ENCODE measurements around the gene MSRB3. TPM values are rescaled to one million over a fixed set of nuclear protein-coding genes. Genes with fewer than 3 reads are reported as not detected.

Gene MSRB3
- total and polyA plus RNA-seq, 10 of the 15 experiments (the other 5 are each of a cell fraction or from before 2014, with no cell fraction given): 0.07 to 2.7 (median 1.3) TPM

DNA sequence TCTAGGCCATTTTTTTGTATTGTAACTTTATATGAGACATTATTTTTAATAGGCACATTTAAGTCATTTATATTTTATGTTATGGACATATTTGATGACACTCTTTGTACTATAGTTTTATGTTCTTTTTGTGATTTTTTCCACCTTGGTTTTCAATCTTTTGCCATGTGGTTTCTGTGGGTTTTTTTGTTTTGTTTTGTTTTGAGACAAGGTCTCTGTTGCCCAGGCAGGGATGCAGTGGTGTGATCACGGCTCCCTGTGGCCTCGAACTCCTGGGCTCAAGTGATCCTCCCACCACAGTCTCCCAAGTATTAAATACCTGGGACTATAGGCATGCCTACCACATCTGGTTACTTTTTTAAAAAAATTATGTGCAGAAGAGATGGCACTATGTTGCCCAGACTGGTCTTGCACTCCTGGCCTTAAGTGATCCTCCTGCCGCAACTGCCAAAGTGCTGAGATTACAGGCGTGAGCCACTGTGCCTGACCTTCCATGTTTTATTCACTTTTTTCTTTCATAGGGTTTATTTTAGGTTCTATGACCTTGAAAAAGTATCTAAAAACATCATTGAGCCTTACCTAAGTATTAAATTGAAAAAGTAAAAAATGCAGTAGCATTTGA lies 16.3 kb downstream of the MSRB3 start:
- no peak for FAIRE-seq
- in situ Hi-C loops (cut with MboI): no loop called here
- no peak overlapping the region for H2AFZ ChIP-seq (ENCODE audit: control insufficient read depth, low read depth, low read length)

DNA sequence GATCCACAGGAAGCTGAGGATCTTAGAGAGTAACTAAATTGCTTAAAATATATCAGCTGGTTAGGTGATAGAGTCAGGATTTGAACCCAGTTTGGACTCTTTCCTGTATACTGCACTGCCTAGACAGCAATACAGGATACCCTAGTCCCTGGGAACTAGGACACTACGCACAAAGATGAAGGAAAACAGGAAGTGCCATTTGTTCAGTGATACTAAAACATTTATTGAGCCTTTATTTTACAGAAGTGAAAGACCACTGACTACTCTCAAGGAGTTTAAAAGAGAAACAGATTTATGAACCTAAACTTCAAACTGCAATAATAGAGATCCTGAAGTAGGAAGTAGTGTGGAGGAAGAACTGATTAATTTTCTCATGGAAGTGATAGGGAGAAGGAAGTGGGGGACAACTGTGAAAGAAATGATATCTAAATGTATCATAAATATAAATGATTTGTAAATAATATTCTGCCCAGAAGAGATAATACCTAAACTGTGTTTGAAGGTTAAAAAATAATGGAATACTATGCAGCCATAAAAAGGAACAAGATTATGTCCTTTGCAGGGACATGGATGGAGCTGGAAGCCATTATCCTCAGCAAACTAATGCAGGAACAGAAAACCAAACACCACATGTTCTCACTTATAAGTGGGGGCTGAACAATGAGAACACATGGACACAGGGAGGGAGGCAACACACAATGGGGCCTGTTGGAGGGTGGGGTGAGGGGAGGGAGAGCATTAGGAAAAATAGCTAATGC lies 18.2 kb downstream of the MSRB3 start:
- Histone ChIP-seq H3K4me1 (ENCODE audit: control insufficient read depth, insufficient read depth, low read length) (peaks cover 13% of the 10 kb centered on the region), H4K20me1 (ENCODE audit: control insufficient read depth, insufficient read depth) (no peaks in the 10 kb centered on the region), H3K4me3 (no peak overlapping the region), H3K36me3 (ENCODE audit: control insufficient read depth in 2 of 2, insufficient read depth in 2 of 2, low read length in 1 of 2) (no peaks in the 10 kb centered on the region), H3K79me2 (ENCODE audit: control insufficient read depth, insufficient read depth, low read length) (no peaks in the 10 kb centered on the region), H3K27ac (ENCODE audit: control insufficient read depth, insufficient read depth) (no peak overlapping the region), H2AFZ (ENCODE audit: control insufficient read depth, low read depth, low read length) (no peak overlapping the region), H3K9ac (ENCODE audit: control insufficient read depth, insufficient read depth, low read length) (no peak overlapping the region), H3K27me3 (replicated peaks in 1 of 2; ENCODE audit: control insufficient read depth in 2 of 2, insufficient read depth in 2 of 2, low read length in 1 of 2) (no peaks in the 10 kb centered on the region; a peak in 1 of 4 replicates), H3K9me3 (replicated peaks; ENCODE audit: control insufficient read depth, insufficient read depth, low read length) (no peaks in the 10 kb centered on the region), H3K4me2 (ENCODE audit: control insufficient read depth, insufficient read depth) (peak overlapping the region; percentile 7; the same call in 1 of the 2 replicates)
- peak; percentile 83 for TF ChIP-seq SPI1 (IDR thresholded peaks at IDR 0.05; ENCODE audit: borderline replicate concordance, insufficient read depth, low read depth, low read length)
- TF ChIP-seq NFIC (IDR thresholded peaks at IDR 0.05; ENCODE audit: low read depth, low read length): no peak
- BruUV-seq (replicated peaks): no TSS peak
- ChIA-PET RAD21 (ENCODE audit: unreplicated experiment) (no interaction called here), CTCF (no interaction called here), SMC1A (ENCODE audit: uncharacterized antibody, unreplicated experiment) (no interaction called here), POLR2A (no interaction called here)
- in situ Hi-C loops (cut with MboI) (no loop called here), intact Hi-C loops (cut with micrococcal nuclease; ENCODE audit: unreplicated experiment) (no loop called here)
- DNase-seq (ENCODE audit: low read depth, low spot score) (no peak), ATAC-seq (no peak; the same call in 1 of the 3 replicates), FAIRE-seq (no peak)
- 7% methylated on average over 1 of the region's 1 CpG for WGBS (ENCODE audit: insufficient coverage, insufficient replicate concordance, low lambda C conversion rate, missing lambda C conversion rate)

More for the DNA sequence above, 16.3 kb downstream of the MSRB3 start:
- no peak for DNase-seq (ENCODE audit: low read depth, low spot score)
- no peaks in the 10 kb centered on the region for H4K20me1 ChIP-seq (ENCODE audit: control insufficient read depth, insufficient read depth)
- no peaks in the 10 kb centered on the region for H3K9me3 ChIP-seq (replicated peaks; ENCODE audit: control insufficient read depth, insufficient read depth, low read length)
- H3K27ac ChIP-seq (ENCODE audit: control insufficient read depth, insufficient read depth): no peak overlapping the region
- ChIA-PET SMC1A (ENCODE audit: uncharacterized antibody, unreplicated experiment) (no interaction called here), POLR2A (no interaction called here), RAD21 (ENCODE audit: unreplicated experiment) (no interaction called here), CTCF (no interaction called here)
- no TSS peak for BruUV-seq (replicated peaks)
- H3K4me3 ChIP-seq: no peak overlapping the region
- no peak overlapping the region for H3K9ac ChIP-seq (ENCODE audit: control insufficient read depth, insufficient read depth, low read length)
- no peaks in the 10 kb centered on the region for H3K79me2 ChIP-seq (ENCODE audit: control insufficient read depth, insufficient read depth, low read length)
- H3K36me3 ChIP-seq (ENCODE audit: control insufficient read depth in 2 of 2, insufficient read depth in 2 of 2, low read length in 1 of 2): no peaks in the 10 kb centered on the region
- ATAC-seq: no peak
- 35% methylated on average over 4 of the region's 4 CpGs for WGBS (ENCODE audit: insufficient coverage, insufficient replicate concordance, low lambda C conversion rate, missing lambda C conversion rate)
- TF ChIP-seq MXI1 (IDR thresholded peaks at IDR 0.05; ENCODE audit: low read depth, low read length) (no peak), IKZF2 (IDR thresholded peaks at IDR 0.05) (no peak), NFYB (IDR thresholded peaks at IDR 0.05; ENCODE audit: insufficient read depth, low read depth, low read length) (no peak)
- no peak overlapping the region for H3K4me2 ChIP-seq (ENCODE audit: control insufficient read depth, insufficient read depth)
- intact Hi-C loops (cut with micrococcal nuclease; ENCODE audit: unreplicated experiment): no loop called here
- H3K27me3 ChIP-seq (replicated peaks in 1 of 2; ENCODE audit: control insufficient read depth in 2 of 2, insufficient read depth in 2 of 2, low read length in 1 of 2): no peaks in the 10 kb centered on the region
- H3K4me1 ChIP-seq (ENCODE audit: control insufficient read depth, insufficient read depth, low read length): peaks cover 13% of the 10 kb centered on the region

Measured in GM12878 (cell line).